ENCODE results near the gene PORCN.

- TF ChIP-seq POLR2A (IDR thresholded peaks at IDR 0.05): no peak
- no peak for TF ChIP-seq CTCF (IDR thresholded peaks at IDR 0.05 in 8 of 11, conservative IDR thresholded peaks at IDR 0.05 in 3 of 11)
- no peak for TF ChIP-seq POLR2AphosphoS5 (IDR thresholded peaks at IDR 0.05)
Measured at GRCh38 chrX:48468247-48468671, 40.5 kb upstream of the PORCN start.
